DOHH2 (cell line): ENCODE results near the gene FADS3.

Experiments used
- H3F3A ChIP-seq: fragments of 200-600 bp; sonication (generic), shearing (Covaris generic); 2 replicates; pipeline ENCODE4 v1.6.0; 2016; ENCODE audit warnings: antibody characterized with exemption, mild to moderate bottlenecking; ENCODE audit not compliant: control insufficient read depth, insufficient read depth
- H3K27ac ChIP-seq: fragments of 200-600 bp; sonication (generic); 2 replicates; pipeline ENCODE4 v1.5.1; 2014; ENCODE audit warnings: low read depth, mild to moderate bottlenecking, low read length, moderate library complexity
- H3K27me3 ChIP-seq: fragments of 200-600 bp; sonication (generic); 2 replicates; pipeline ENCODE4 v1.6.1; 2014; ENCODE audit warnings: mild to moderate bottlenecking, low read length, mixed read lengths; ENCODE audit not compliant: control insufficient read depth
- H3K36me3 ChIP-seq: fragments of 200-600 bp; sonication (generic); 2 replicates; pipeline ENCODE4 v1.6.1; 2014; ENCODE audit warnings: mild to moderate bottlenecking, low read length, moderate library complexity, mixed read lengths; ENCODE audit not compliant: control insufficient read depth
- H3K4me1 ChIP-seq: fragments of 200-600 bp; sonication (generic); 2 replicates; pipeline ENCODE4 v1.6.1; 2014; ENCODE audit warnings: mild to moderate bottlenecking, low read length, mixed read lengths; ENCODE audit not compliant: control insufficient read depth
- H3K4me2 ChIP-seq: fragments of 200-600 bp; sonication (generic); 2 replicates; pipeline ENCODE4 v1.6.0; 2014; ENCODE audit warnings: mild to moderate bottlenecking, low read length, moderate library complexity
- H3K4me3 ChIP-seq: fragments of 200-600 bp; sonication (generic); 2 replicates; pipeline ENCODE4 v1.5.1; 2014; ENCODE audit warnings: mild to moderate bottlenecking, low read length, mixed read lengths
- H3K79me2 ChIP-seq: fragments of 200-600 bp; sonication (generic); 2 replicates; pipeline ENCODE4 v1.6.1; 2014; ENCODE audit warnings: mild to moderate bottlenecking, low read length, mixed read lengths; ENCODE audit not compliant: control insufficient read depth
- H3K9me2 ChIP-seq: fragments of 200-600 bp; sonication (generic); replicated peaks from 2 replicates; pipeline ENCODE4 v1.6.1; 2014; ENCODE audit warnings: mild to moderate bottlenecking, low read length, mixed read lengths; ENCODE audit not compliant: control insufficient read depth
- H3K9me3 ChIP-seq: fragments of 200-600 bp; sonication (generic); 2 replicates; pipeline ENCODE4 v1.6.1; 2014; ENCODE audit warnings: antibody characterized with exemption, low read length, mixed read lengths; ENCODE audit not compliant: control insufficient read depth, insufficient read depth
- H4K20me1 ChIP-seq: fragments of 200-600 bp; sonication (generic); 2 replicates; pipeline ENCODE4 v1.6.0; 2014; ENCODE audit warnings: low read depth, mild to moderate bottlenecking, antibody characterized with exemption, low read length, moderate library complexity; ENCODE audit not compliant: control insufficient read depth, insufficient read depth
- CTCF ChIP-seq: fragments of 200-600 bp; sonication (generic); IDR thresholded peaks from one replicate; pipeline ENCODE4 v1.5.1; 2014; ENCODE audit warnings: antibody characterized with exemption, mild to moderate bottlenecking, low read depth, low read length; ENCODE audit not compliant: poor library complexity, severe bottlenecking
- EZH2phosphoT487 ChIP-seq: fragments of 200-600 bp; sonication (generic); IDR thresholded peaks from 2 replicates; pipeline ENCODE4 v1.6.1; 2017; ENCODE audit warnings: borderline replicate concordance, mild to moderate bottlenecking, antibody characterized with exemption, low read length, moderate library complexity, mixed read lengths

Gene FADS3

GRCh38 chr11:61895046-61895717 lies 3.8 kb upstream of the FADS3 start:
- no peak overlapping the region for H3K4me3 ChIP-seq
- peaks cover 58% of the 10 kb centered on the region for H3K4me1 ChIP-seq
- H3K9me3 ChIP-seq: no peaks in the 10 kb centered on the region
- peaks cover 7% of the 10 kb centered on the region for H3F3A ChIP-seq
- H3K4me2 ChIP-seq: no peak overlapping the region
- H4K20me1 ChIP-seq: no peaks in the 10 kb centered on the region
- peaks cover 8% of the 10 kb centered on the region for H3K79me2 ChIP-seq
- no peaks in the 10 kb centered on the region for H3K9me2 ChIP-seq
- H3K36me3 ChIP-seq: no peaks in the 10 kb centered on the region
- H3K27ac ChIP-seq: no peak overlapping the region
- no peaks in the 10 kb centered on the region for H3K27me3 ChIP-seq
- TF ChIP-seq EZH2phosphoT487 (no peak), CTCF (no peak)

GRCh38 chr11:61893981-61894380 lies 2.6 kb upstream of the FADS3 start:
- H3K4me3 ChIP-seq: no peak overlapping the region
- H3K4me1 ChIP-seq: peaks cover 57% of the 10 kb centered on the region
- TF ChIP-seq EZH2phosphoT487 (no peak), CTCF (no peak)
- H3K9me3 ChIP-seq: no peaks in the 10 kb centered on the region
- H3K36me3 ChIP-seq: no peaks in the 10 kb centered on the region
- H3K4me2 ChIP-seq: no peak overlapping the region
- H3K27me3 ChIP-seq: no peaks in the 10 kb centered on the region
- no peaks in the 10 kb centered on the region for H4K20me1 ChIP-seq
- no peak overlapping the region for H3K27ac ChIP-seq
- peaks cover 7% of the 10 kb centered on the region for H3F3A ChIP-seq
- H3K9me2 ChIP-seq: no peaks in the 10 kb centered on the region
- H3K79me2 ChIP-seq: peaks cover 10% of the 10 kb centered on the region

GRCh38 chr11:61892085-61892370 lies 683 bp upstream of the FADS3 start:
- Histone ChIP-seq H3K36me3 (no peaks in the 10 kb centered on the region; the same call in 1 of the 2 replicates), H3F3A (peaks cover 7% of the 10 kb centered on the region), H3K4me3 (peak overlapping the region; percentile 85), H3K27me3 (no peaks in the 10 kb centered on the region), H3K9me3 (no peaks in the 10 kb centered on the region), H3K4me2 (peak overlapping the region; percentile 99), H3K4me1 (peaks cover 38% of the 10 kb centered on the region), H3K9me2 (no peaks in the 10 kb centered on the region), H3K79me2 (peaks cover 18% of the 10 kb centered on the region), H3K27ac (peak overlapping the region; percentile 64), H4K20me1 (no peaks in the 10 kb centered on the region)
- peak; percentile 35 for TF ChIP-seq CTCF
- TF ChIP-seq EZH2phosphoT487: no peak
